Adrenal gland (tissue), 12 donors: ENCODE measurements around the gene MYL3. TPM values are rescaled to one million over a fixed set of nuclear protein-coding genes. Genes with fewer than 3 reads are reported as not detected.

Source experiments
- DNase-seq, 7 donors: peaks; one replicate each; pipeline ENCODE4 v3.0.0-alpha.2; 2019 to 2020
- H3K27ac ChIP-seq, 5 donors: fragments of 200-600 bp; sonication (generic) in 4 of 5; 1 replicate in 3 of 5; 2 replicates in 2 of 5; pipeline versions ENCODE4 v1.5.1 to v1.8.0; 2016 to 2020; ENCODE audit warnings: mild to moderate bottlenecking in 1 of 5
- H3K27me3 ChIP-seq: fragments of 200-600 bp; 2 replicates; pipeline ENCODE4 v1.8.0; 2021
- H3K36me3 ChIP-seq, 2 donors: fragments of 200-600 bp; replicated peaks in 1 of 2; 1 replicate in 1 of 2; 2 replicates in 1 of 2; pipeline versions ENCODE4 v1.5.1 to v1.8.0; 2018 to 2022
- H3K4me1 ChIP-seq, 2 donors: fragments of 200-600 bp; replicated peaks in 1 of 2; 1 replicate in 1 of 2; 2 replicates in 1 of 2; pipeline versions ENCODE4 v1.5.1 to v1.8.0; 2018 to 2021
- H3K4me3 ChIP-seq, 4 donors: fragments of 200-600 bp; sonication (generic) in 3 of 4; one replicate each; pipeline ENCODE4 v1.5.1; 2016 to 2018
- H3K9me3 ChIP-seq, 3 donors: fragments of 200-600 bp; sonication (generic) in 1 of 3; replicated peaks in 1 of 3; 1 replicate in 2 of 3; 2 replicates in 1 of 3; pipeline versions ENCODE4 v1.5.1 to v1.8.0; 2016 to 2021
- POLR2A ChIP-seq, 2 donors: fragments of 450-650 bp; IDR thresholded peaks; one replicate each; pipeline ENCODE4 v1.6.1; 2017; ENCODE audit warnings: antibody characterized with exemption in 2 of 2, mild to moderate bottlenecking in 2 of 2, moderate library complexity in 1 of 2
- WGBS, 4 donors: extraction: QIAGEN DNeasy Blood & Tissue Kit in 2 of 4; methylation state at CpG; one replicate each; pipeline versions ENCODE4 v1.1.5 to v1.1.7; 2013 to 2017; 5-methylcytosine and 5-hydroxymethylcytosine counted together
- intact Hi-C, 2 donors: fragments of 100-400 bp; cut with DNase I; formaldehyde crosslinking; loops; one replicate each; pipeline versions ENCODE4 v1.14.1 to v1.15.0; 2022 to 2023
- polyA plus RNA-seq, 3 donors: library from polyadenylated mRNA; stranded (reverse); fragments of 200-250 nt in 2 of 3; fragments of 350-450 nt in 1 of 3; fragmentation: Illumina TruSeq in 1 of 3; extraction: RNeasy Lipid Tissue Mini Kit (QIAGEN cat#74804) in 1 of 3; gene quantifications; one replicate each; pipeline ENCODE4 v1.2.3, GENCODE V29; 2013 to 2014
- total RNA-seq, 9 donors: library from RNA; depleted of rRNA in 4 of 9; stranded (reverse); fragments of >200 nt in 4 of 9; fragments of 120-200 nt in 1 of 9; fragmentation: NEBNext Ultra II Directional in 1 of 9; extraction: Animal tissue kit (Norgen Biotek cat#: 25700) in 1 of 9; gene quantifications; one replicate each; pipeline versions ENCODE4 v1.1.0 to v1.2.4, GENCODE V29; 2013 to 2023
- TF ChIP-seq, protein P1 (sequence below), 6 experiments: fragments of 450-650 bp in 4 of 6; fragments of 200-600 bp in 2 of 6; sonication (generic) in 1 of 6; IDR thresholded peaks; 1 replicate in 5 of 6; 2 replicates in 1 of 6; pipeline versions ENCODE4 v1.5.1 to v1.8.0; 2016 to 2021; ENCODE audit warnings: antibody characterized with exemption in 6 of 6, mild to moderate bottlenecking in 2 of 6, moderate library complexity in 1 of 6
- donor health status: healthy with polysubstance abuse.
- donor health status: Bipolar disorder and iron deficiency.
- donor health status: DM: yes; HTN: yes; CAD: no.
- donor health status: DM: no; HTN: no; CAD: no.
- donor health status: DM: no; HTN: no; CAD: no.
- donor health status: DM: yes; HTN: yes; CAD: no.

Gene MYL3
- total and polyA plus RNA-seq, 12 donors, result 1.4 to 12.7 (median 4.6) TPM; not detected in 1

- peaks cover 0 to 5% (median 5%) of the 10 kb centered on the region in 3 donors for H3K9me3 ChIP-seq
- H3K4me1 ChIP-seq, result no peaks in the 10 kb centered on the region
- intact Hi-C loops, result no loop called here
- no peak for TF ChIP-seq POLR2A (IDR thresholded peaks at IDR 0.05)
- TF ChIP-seq, protein P1, sequence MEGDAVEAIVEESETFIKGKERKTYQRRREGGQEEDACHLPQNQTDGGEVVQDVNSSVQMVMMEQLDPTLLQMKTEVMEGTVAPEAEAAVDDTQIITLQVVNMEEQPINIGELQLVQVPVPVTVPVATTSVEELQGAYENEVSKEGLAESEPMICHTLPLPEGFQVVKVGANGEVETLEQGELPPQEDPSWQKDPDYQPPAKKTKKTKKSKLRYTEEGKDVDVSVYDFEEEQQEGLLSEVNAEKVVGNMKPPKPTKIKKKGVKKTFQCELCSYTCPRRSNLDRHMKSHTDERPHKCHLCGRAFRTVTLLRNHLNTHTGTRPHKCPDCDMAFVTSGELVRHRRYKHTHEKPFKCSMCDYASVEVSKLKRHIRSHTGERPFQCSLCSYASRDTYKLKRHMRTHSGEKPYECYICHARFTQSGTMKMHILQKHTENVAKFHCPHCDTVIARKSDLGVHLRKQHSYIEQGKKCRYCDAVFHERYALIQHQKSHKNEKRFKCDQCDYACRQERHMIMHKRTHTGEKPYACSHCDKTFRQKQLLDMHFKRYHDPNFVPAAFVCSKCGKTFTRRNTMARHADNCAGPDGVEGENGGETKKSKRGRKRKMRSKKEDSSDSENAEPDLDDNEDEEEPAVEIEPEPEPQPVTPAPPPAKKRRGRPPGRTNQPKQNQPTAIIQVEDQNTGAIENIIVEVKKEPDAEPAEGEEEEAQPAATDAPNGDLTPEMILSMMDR (IDR thresholded peaks at IDR 0.05), result no peak
- H3K4me3 ChIP-seq, result no peak overlapping the region
- DNase-seq, result no peak
- H3K27ac ChIP-seq, result no peak overlapping the region
- H3K36me3 ChIP-seq, result no peaks in the 10 kb centered on the region
- 53 to 69% (median 67%) methylated on average over 12 of the region's 12 CpGs for WGBS, 4 donors
- H3K27me3 ChIP-seq, result no peaks in the 10 kb centered on the region
Measured at GRCh38 chr3:46835054-46835453, 28.2 kb downstream of the MYL3 start.

DNA sequence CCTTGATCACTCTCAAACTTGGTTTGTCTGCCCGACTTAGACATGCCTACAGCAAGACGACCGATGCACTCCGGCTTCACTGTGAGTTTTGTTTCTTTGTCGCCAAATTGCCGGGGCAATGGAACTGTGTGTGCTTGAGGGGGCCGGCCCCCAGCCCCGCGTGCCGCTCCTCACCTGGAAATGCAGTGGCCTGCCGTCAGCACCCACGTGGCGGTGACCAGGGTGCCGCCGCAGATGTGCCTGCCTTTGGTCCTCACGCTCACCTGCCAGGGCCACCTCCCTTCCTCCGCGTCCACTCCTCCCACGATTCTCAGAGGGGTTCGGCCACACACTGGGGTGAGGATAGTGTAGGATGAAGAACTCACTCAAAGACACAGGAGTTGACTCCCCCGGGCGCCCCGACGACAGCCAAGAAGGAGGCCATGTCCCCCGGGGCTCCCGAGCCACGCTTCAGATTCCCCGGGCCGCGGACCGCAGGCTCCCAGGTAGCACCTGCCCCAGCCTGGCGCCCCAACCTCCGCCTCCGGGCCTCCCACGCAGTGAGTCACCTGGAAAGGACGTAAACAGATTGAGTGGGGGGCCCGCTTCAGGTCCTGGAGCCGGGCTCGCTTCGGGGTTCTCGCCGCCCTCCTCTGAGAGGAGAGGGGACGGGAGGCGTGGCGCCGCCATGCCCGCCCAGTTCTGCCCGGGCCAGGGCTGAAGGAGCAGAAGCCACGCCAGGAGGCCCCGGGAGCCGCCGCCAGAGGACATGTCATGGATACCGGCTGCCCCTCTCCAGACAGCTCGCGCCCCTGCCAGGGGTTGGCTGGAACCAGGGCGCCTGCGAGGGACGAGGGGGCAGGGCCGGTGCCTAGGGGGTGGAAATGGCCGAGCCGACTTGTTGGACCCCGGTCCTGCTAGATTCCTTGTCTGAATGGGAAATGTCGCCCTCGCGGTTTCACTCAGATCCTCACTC, 29.6 kb downstream of the MYL3 start:
- H3K4me1 ChIP-seq, result no peaks in the 10 kb centered on the region
- H3K27ac ChIP-seq, result no peak overlapping the region
- DNase-seq, result no peak
- H3K27me3 ChIP-seq, result no peaks in the 10 kb centered on the region
- WGBS, 4 donors, result 94 to 96% (median 95%) methylated on average over 25 to 65 of the region's 65 CpGs
- no peak overlapping the region for H3K4me3 ChIP-seq
- no peak for TF ChIP-seq POLR2A (IDR thresholded peaks at IDR 0.05)
- TF ChIP-seq, protein P1 (IDR thresholded peaks at IDR 0.05), result no peak
- H3K36me3 ChIP-seq, result no peaks in the 10 kb centered on the region
- intact Hi-C loops, result no loop called here
- H3K9me3 ChIP-seq, result peaks cover 0 to 5% (median 0%) of the 10 kb centered on the region in 3 donors

GRCh38 chr3:46831841-46832240, 31.4 kb downstream of the MYL3 start:
- no peaks in the 10 kb centered on the region for H3K4me1 ChIP-seq
- no peaks in the 10 kb centered on the region for H3K27me3 ChIP-seq
- intact Hi-C loops, result no loop called here
- 4 to 96% (median 80%) methylated on average over 1 of the region's 1 CpG for WGBS, 4 donors
- DNase-seq, result no peak
- H3K27ac ChIP-seq, result no peak overlapping the region
- H3K4me3 ChIP-seq, result no peak overlapping the region
- H3K9me3 ChIP-seq, result no peaks in the 10 kb centered on the region
- H3K36me3 ChIP-seq, result no peaks in the 10 kb centered on the region
- TF ChIP-seq, protein P1 (IDR thresholded peaks at IDR 0.05), result no peak
- TF ChIP-seq POLR2A (IDR thresholded peaks at IDR 0.05), result no peak

GRCh38 chr3:46831316-46831715, 31.9 kb downstream of the MYL3 start:
- WGBS, 4 donors, result 92 to 95% (median 93%) methylated on average over 3 of the region's 3 CpGs
- Histone ChIP-seq H3K36me3 (no peaks in the 10 kb centered on the region), H3K9me3 (no peaks in the 10 kb centered on the region), H3K27me3 (no peaks in the 10 kb centered on the region), H3K4me3 (no peak overlapping the region), H3K27ac (no peak overlapping the region), H3K4me1 (no peaks in the 10 kb centered on the region)
- no peak for DNase-seq
- intact Hi-C loops, result no loop called here
- TF ChIP-seq, protein P1 (IDR thresholded peaks at IDR 0.05), result no peak
